HG03045 (cell line): ENCODE measurements around the gene KIF25.
"Not testable (repeated sequence)": the region's sequence is repeated elsewhere in the genome, so short reads cannot be mapped to it uniquely, and the experiment has no call there.

ENCODE experiments used
- ATAC-seq: cut with Tn5 transposase; IDR thresholded peaks from one replicate; pipeline ENCODE4 v1.9.1; 2021; ENCODE audit warnings: mild to moderate bottlenecking, moderate library complexity; ENCODE audit not compliant: unreplicated experiment

KIF25 gene

GRCh38 chr6:167993831-167994230 is 3.6 kb upstream of the KIF25 start:
- no peak for ATAC-seq

DNA sequence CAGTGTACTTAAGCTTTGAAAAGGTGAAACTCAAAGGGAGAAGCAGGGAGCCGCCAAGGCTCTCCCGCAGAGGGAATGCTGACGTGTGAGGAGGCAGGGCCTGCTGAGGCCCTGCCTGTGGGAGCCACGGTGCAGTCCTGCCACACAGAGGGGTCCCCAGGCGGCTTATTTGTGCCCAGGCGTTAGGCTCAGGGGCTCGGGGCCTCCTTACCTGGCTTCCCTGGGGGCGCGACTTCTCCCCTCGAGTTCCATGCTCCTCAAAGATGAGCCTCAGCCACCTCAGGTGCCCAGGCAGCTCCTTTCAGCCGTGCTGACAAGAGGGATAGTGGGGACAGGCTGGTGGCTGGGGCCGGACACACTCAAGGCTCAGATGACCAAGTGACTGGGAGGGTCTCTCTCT is 2.2 kb upstream of the KIF25 start:
- no peak for ATAC-seq

GRCh38 chr6:167995731-167996151 is 1.7 kb upstream of the KIF25 start:
- ATAC-seq = no peak

DNA sequence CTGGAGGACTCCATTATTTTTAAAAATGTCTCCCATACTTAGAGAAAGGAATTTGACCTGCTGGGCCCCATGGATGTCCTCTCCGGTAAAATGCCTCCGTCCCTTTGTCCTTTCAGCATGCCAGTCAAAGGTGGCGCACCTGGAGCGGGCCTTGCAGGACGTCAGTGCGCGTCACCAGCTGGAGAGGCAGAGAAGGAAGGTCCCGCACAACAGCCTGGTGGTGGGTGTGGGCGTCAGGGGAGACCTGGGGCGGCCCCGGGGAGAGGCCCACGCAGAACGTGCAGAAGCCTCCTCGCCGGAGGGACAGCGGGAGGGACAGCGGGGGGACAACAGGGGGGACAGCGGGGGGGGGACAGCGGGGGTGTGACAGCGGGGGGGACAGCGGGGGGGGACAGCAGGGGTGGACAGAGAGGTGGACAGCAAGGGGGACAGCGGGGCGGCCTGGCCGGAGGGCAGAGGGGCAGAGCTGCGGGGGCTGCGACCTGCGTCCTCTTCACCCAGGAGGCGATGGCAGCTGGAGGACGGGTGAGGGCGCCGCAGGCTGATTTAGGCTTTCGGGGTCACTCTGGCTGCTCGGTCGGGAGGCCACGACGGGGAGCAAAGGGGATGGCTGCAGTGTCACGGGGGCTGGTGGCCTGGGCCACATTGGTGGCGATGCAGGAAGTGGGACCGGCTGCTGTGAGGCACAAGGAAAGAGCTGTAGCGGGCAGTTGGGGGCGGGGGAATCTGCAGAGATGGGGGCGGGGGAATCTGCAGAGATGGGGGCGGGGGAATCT is 859 bp upstream of the KIF25 start:
- no peak for ATAC-seq

DNA sequence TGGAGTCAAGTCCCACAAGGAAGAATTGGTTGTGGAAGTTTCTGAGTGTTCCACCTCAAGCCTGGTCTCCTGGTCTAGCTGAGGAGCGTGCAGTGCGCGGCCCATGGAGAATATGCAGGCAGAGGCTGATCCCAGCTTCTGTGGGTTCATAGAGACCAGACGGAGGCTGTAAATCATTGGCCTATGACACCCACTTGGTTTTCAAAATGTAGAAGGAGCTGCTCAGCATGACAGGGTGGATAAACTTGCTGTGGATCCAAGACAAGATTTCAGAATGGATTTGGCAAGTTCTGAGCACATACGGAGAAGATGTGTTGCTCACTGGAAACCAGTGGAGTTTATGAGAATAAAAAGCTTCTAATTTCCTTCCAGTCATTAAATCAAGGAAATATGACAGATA is 744 bp downstream of the KIF25 start:
- ATAC-seq = no peak

DNA sequence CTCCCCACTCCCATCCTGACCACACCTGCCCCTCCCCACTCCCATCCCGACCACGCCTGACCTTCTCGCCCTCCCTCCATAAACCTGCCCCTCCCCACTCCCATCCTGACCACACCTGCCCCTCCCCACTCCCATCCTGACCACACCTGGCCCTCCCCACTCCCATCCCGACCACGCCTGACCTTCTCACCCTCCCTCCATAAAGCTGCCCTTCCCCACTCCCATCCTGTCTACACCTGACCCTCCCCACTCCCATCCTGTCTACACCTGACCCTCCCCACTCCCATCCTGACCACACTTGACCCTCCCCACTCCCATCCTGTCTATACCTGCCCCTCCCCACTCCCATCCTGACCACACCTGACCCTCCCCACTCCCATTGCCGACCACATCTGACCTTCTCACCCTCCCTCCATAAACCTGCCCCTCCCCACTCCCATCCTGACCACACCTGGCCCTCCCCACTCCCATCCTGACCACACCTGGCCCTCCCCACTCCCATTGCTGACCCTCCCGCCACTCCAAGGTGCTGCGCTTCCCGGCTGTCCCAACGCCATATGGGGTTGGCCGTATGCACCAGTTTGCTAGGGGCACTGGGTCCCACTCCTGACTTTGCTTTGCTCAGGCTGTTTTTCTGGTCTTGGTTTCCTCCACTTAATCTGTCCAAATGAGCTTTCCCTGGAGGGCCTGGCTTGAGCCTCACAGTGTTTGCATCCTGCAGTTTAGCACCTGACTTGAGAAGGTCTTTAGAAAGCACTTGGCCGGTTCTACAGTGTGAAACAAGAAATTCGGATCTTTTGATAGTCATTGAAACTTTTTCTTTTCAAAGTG is 2.9 kb downstream of the KIF25 start:
- ATAC-seq = no peak

DNA sequence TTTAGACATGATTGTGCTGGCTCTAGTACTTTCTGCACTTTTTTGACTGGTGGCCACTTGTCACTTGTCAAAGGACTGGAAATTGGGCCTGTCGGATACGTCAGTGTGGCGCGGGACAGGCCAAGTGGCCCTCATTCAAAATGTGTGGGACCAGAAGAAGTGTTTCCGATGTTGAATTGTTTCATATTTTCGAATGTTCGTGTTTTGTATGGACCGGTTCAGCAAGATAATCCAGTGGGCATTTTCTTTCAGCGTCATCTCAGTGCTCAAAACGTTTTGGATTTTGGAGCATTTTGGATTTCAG is 3.5 kb downstream of the KIF25 start:
- no peak for ATAC-seq

DNA sequence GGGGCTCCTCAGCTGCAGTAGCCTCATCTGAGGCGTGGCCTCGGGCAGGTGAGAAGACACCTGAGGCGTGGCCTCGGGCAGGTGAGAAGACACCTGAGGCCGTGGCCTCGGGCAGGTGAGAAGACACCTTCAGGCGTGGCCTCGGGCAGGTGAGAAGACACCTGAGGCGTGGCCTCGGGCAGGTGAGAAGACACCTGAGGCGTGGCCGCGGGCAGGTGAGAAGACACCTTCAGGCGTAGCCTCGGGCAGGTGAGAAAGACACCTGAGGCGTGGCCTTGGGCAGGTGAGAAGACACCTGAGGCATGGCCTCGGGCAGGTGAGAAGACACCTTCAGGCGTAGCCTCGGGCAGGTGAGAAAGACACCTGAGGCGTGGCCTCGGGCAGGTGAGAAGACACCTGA is 4.0 kb downstream of the KIF25 start:
- not testable (repeated sequence) for ATAC-seq

DNA sequence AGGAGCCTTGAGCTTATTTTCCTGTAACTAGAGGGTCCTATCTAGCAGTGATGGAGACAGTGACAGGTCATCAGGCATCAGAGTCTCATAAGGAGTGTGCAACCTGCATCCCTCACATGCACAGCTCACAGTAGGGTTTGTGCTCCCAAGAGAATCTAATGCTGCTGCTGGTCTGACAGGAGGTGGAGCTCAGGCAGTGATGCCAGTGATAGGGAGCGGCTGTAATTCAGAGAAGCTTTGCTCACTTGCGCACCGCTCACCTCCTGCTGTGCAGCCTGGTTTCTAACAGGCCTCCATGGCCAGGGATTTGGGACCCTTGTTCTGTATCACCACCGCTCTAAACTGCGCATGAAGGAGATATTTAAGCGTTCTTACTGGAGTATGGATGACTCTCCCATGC is 5.3 kb downstream of the KIF25 start:
- no peak for ATAC-seq

- no peak for ATAC-seq
These were observed 6.6 kb downstream of the KIF25 start for GRCh38 chr6:168004023-168004422.

DNA sequence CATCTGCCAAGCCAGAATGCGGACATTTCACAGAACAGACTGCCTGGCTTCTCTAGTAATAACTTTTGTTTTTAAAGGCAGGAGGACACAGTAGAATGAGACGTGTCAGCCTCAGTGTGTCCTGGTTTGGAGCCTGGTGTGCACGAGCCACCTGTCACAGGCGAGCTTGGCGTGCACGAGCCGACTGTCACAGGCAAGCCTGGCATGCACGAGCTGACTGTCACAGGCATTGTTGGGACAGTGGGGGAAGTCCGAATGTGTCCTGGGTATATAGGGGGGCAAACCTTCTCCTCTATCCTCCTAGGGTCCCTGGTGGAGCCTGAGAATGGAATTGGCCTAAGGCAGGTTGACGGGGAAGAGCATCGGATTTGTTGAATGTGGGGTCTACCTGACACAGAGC is 7.5 kb downstream of the KIF25 start:
- no peak for ATAC-seq

GRCh38 chr6:168005796-168006195 is 8.3 kb downstream of the KIF25 start:
- no peak for ATAC-seq

DNA sequence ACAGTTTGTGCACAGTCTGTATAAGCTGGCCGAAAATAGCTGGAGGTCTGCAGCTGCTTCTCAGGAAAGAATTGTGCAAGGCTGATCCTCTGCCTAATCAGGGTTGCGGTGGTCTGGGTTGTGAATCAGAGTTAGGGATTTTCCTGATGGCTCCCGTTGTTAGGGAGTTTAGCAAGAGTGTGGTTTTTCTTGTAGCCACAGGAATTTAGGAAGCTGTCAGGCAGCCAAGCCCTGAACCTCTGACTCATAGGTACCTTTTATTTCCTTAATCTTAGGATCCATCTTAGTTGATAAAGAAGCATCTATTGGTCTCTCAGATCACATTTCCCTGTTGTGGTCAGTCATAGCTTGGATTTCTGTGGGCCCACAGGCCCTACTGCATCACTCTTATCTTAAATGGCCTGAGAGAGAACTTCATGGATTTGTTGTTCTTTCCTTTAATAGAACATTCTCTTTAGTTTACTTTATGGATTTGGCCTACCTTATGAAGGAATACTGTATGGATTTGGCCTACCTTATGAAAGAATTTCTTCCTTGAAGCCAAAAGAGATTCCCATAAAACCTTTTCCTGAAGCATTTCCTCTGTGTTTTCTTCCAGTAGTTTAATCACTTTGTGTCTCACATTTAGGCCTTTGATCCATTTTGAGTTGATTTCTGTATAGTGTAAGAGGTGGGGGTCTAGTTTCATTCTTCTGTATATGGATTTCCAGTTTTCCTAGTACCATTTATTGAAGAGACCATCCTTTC is 10.3 kb downstream of the KIF25 start:
- no peak for ATAC-seq

GRCh38 chr6:168009331-168009730 is 11.9 kb downstream of the KIF25 start:
- ATAC-seq = no peak

GRCh38 chr6:168011291-168011690 is 13.8 kb downstream of the KIF25 start:
- no peak for ATAC-seq

GRCh38 chr6:168012431-168013249 is 15.2 kb downstream of the KIF25 start:
- ATAC-seq = no peak

- no peak for ATAC-seq
These were observed 15.9 kb downstream of the KIF25 start for GRCh38 chr6:168013250-168013915.

DNA sequence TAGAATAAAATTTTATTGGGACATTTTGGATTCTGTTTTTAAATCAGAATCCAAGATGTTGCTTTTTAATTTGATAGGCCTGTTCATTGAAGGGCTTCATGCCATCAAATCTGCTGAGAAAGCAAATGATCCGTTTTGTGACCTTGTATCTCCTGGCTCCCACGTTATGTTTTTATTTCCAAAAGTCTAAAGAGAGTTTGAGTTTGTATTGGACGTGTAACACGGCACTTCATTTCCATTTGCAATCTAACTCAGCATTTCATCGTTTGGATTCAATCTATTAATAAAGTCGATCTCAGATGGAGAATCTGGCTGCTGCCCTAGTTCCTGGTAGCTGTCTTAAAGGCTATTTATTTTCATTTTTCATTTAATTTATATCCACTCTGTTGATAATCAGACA is 17.0 kb downstream of the KIF25 start:
- no peak for ATAC-seq

DNA sequence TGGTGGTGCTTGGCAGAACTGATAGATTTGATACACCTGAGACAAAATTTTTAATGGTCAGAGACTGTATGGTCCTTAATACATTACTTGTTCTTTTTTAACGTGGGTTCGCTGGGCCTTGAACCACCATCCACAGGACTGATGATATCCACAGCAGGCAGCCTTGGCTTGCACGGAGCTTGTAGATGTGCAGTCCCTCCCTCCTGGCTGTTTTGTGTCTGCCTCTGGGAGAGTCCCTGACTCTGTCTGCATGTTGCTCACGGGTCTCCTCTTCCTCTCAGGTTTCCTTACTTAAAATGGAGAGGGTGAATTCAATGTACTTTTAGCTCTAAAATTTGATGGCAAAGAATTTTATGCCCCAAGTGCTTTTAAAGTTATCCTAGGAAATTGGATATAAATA is 17.5 kb downstream of the KIF25 start:
- no peak for ATAC-seq

DNA sequence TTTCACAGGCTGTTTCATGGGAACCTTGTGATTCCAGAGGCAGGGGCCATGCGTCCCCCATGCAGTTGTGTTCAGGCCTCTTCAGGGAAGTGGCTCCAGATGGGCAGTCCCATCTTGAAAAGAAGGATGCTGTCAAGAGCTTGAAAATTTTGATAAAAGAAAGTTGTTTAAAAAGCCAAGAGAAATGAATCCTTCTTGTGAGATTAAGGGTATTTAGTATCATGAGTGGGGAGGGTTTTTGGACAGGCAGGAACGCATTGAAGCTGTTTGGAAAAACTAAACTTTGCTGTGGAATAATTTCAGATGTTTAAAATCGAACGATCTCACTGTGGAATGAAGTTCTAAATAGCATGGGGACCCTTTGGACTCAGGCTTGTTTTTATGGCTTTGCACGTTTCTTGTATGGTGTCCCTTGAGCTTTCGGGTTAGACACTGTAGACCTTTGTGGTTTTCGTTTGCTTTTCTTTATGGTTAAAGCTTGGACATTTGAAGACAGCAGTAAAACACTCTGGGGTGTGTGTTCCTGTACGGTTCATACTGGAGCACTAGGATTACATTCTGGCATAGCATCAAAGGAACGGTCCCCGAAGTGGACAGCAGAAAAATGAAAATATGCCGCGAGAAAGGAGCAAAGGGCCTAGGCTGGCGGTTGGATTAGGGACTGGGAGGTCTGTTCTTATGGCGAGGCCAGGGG is 18.2 kb downstream of the KIF25 start:
- no peak for ATAC-seq
